GM12872 (cell line): ENCODE data around the gene RASL10A.

Source experiments
- CTCF ChIP-seq: IDR thresholded peaks from 3 replicates; pipeline ENCODE4 v1.5.1; 2011; ENCODE audit warnings: low read depth, mild to moderate bottlenecking, low read length, moderate library complexity; ENCODE audit not compliant: insufficient read depth

RASL10A gene

GRCh38 chr22:29315286-29316140 lies at the start of gene RASL10A:
Gene RASL10A (minus strand): TSS chr22:29315697. CDS start chr22:29315246, 451 bp downstream.
- TF ChIP-seq CTCF: no peak

- no peak for TF ChIP-seq CTCF
Measured at GRCh38 chr22:29359469-29359868, 44.0 kb upstream of the RASL10A start.

- TF ChIP-seq CTCF: no peak
Measured at GRCh38 chr22:29353860-29354259, 38.4 kb upstream of the RASL10A start.

GRCh38 chr22:29353286-29353685 lies 37.8 kb upstream of the RASL10A start:
- TF ChIP-seq CTCF: no peak

- TF ChIP-seq CTCF: no peak
Measured at GRCh38 chr22:29352778-29353177, 37.3 kb upstream of the RASL10A start.

GRCh38 chr22:29351891-29352290 lies 36.4 kb upstream of the RASL10A start:
- no peak for TF ChIP-seq CTCF

GRCh38 chr22:29351042-29351441 lies 35.5 kb upstream of the RASL10A start:
- no peak for TF ChIP-seq CTCF
